ENCODE results near the gene TMEM271. TPM values are rescaled to one million over a fixed set of nuclear protein-coding genes. Genes with fewer than 3 reads are reported as not detected.

Gene TMEM271
- total and polyA plus RNA-seq, 2 donors (not counting 3 experiments of a cell fraction or from before 2014, with no cell fraction given): not detected

DNA sequence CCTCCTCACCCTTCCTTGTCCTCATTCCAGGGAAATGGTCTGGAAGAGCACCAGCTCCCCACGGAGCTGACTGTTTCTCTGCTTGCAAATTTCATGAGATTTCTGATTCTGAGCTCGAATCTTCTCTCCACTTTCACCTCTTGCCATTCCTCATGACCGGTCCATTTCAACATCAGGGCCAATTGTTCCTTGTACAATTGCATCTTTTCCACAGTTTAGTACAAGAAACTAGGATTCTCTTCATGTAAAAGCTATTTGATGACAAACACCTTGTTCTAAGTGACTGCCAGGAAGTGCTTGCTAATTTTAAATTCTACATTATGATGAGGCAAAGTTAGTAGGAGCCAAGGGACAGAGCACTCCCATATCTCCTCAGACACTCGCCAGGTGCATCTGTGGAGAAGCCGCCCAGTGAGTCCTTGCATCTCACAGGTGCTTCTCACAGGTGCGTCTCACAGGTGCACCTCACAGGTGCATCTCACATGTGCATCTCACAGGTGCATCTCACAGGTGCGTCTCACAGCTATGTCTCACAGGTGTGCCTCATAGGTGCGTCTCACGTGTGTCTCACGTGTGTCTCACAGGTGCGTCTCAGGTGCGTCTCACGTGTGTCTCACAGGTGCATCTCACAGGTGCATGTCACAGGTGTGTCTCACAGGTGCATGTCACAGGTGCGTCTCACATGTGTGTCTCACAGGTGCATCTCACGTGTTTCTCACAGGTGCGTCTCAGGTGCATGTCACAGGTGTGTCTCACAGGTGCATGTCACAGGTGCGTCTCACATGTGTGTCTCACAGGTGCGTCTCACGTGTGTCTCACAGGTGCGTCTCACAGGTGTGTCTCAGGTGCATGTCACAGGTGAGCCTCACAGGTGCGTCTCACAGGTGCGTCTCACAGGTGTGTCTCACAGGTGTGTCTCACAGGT lies 46.2 kb upstream of the TMEM271 start:
- Histone ChIP-seq H3K36me3 (ENCODE audit: control insufficient read depth in 2 of 2, extremely low read depth in 1 of 2, insufficient read depth in 2 of 2, low read length in 2 of 2) (no peaks in the 10 kb centered on the region), H3K27me3 (ENCODE audit: control insufficient read depth in 2 of 2, insufficient read depth in 2 of 2, low read length in 2 of 2) (no peaks in the 10 kb centered on the region), H4K20me1 (replicated peaks; ENCODE audit: control insufficient read depth, extremely low read depth, insufficient read depth, low read length) (no peaks in the 10 kb centered on the region), H3K4me2 (ENCODE audit: insufficient read depth, low read length) (no peak overlapping the region), H3K9me3 (replicated peaks; ENCODE audit: control insufficient read depth, insufficient read depth, low read length) (no peaks in the 10 kb centered on the region), H2AFZ (ENCODE audit: low read depth, low read length) (no peak overlapping the region), H3K9me1 (replicated peaks; ENCODE audit: control insufficient read depth, extremely low read depth, insufficient read depth, low read length) (no peaks in the 10 kb centered on the region), H3K9ac (replicated peaks; ENCODE audit: extremely low read depth, insufficient read depth, low read length) (no peak overlapping the region), H3K4me1 (ENCODE audit: control insufficient read depth, extremely low read depth, insufficient read depth, low read length) (no peaks in the 10 kb centered on the region), H3K27ac (ENCODE audit: insufficient read depth, low read depth, low read length) (no peak overlapping the region), H3K79me2 (ENCODE audit: control insufficient read depth, insufficient read depth, low read length) (no peaks in the 10 kb centered on the region), H3K4me3 (replicated peaks in 1 of 3; ENCODE audit: insufficient read depth in 1 of 3, low read depth in 1 of 3, low read length in 3 of 3) (no peak overlapping the region)
- dilution Hi-C loops (cut with MboI; ENCODE audit: extremely low pct_ligation_motif_present, low sequenced_read_pairs): no loop called here
- CTCF ChIA-PET: no interaction called here
- POLR2A ChIA-PET: no interaction called here
- TF ChIP-seq POLR2A (IDR thresholded peaks at IDR 0.05; ENCODE audit: low read depth, low read length) (no peak), JUN (IDR thresholded peaks at IDR 0.05; ENCODE audit: borderline replicate concordance, insufficient read depth, insufficient read length, low read depth) (no peak), EZH2 (IDR thresholded peaks at IDR 0.05; ENCODE audit: borderline replicate concordance, low read depth, low read length, severe bottlenecking) (no peak), GATA2 (IDR thresholded peaks at IDR 0.05; ENCODE audit: insufficient read depth, insufficient read length, low read depth, low read length) (no peak)
- TF ChIP-seq, protein P1, sequence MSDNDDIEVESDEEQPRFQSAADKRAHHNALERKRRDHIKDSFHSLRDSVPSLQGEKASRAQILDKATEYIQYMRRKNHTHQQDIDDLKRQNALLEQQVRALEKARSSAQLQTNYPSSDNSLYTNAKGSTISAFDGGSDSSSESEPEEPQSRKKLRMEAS (IDR thresholded peaks at IDR 0.05; ENCODE audit: insufficient read depth, insufficient read length): no peak
- TF ChIP-seq, protein P2, sequence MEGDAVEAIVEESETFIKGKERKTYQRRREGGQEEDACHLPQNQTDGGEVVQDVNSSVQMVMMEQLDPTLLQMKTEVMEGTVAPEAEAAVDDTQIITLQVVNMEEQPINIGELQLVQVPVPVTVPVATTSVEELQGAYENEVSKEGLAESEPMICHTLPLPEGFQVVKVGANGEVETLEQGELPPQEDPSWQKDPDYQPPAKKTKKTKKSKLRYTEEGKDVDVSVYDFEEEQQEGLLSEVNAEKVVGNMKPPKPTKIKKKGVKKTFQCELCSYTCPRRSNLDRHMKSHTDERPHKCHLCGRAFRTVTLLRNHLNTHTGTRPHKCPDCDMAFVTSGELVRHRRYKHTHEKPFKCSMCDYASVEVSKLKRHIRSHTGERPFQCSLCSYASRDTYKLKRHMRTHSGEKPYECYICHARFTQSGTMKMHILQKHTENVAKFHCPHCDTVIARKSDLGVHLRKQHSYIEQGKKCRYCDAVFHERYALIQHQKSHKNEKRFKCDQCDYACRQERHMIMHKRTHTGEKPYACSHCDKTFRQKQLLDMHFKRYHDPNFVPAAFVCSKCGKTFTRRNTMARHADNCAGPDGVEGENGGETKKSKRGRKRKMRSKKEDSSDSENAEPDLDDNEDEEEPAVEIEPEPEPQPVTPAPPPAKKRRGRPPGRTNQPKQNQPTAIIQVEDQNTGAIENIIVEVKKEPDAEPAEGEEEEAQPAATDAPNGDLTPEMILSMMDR (IDR thresholded peaks at IDR 0.05; ENCODE audit: extremely low read depth in 1 of 2, insufficient read depth in 1 of 2, low read depth in 1 of 2, low read length in 2 of 2): no peak
- intact Hi-C loops (cut with micrococcal nuclease): no loop called here
- FAIRE-seq (no peak), DNase-seq (ENCODE audit: low read depth, low spot score) (no peak)
- no TSS peak for BruUV-seq (replicated peaks)

All from endothelial cell of umbilical vein (primary cell).